Left lung (tissue), 10 donors: ENCODE data around the gene OTUD4. TPM values are rescaled to one million over a fixed set of nuclear protein-coding genes. Genes with fewer than 3 reads are reported as not detected.
A peak's percentile ranks its signal among the peaks of the same experiment; 100 is the strongest.

ENCODE experiments used
- ATAC-seq: fragments of 200-7000 bp; cut with Tn5 transposase; one replicate; pipeline ENCODE4 v1.9.1; 2020; ENCODE audit warnings: moderate library complexity
- DNase-seq, 4 donors: peaks; one replicate each; pipeline ENCODE4 v3.0.0-alpha.2; 2013 to 2020
- H3K27ac ChIP-seq, 2 donors: fragments of 200-600 bp; sonication (generic) in 1 of 2; one replicate each; pipeline versions ENCODE4 v1.5.0 to v1.8.0; 2020 to 2021
- H3K27me3 ChIP-seq, 2 donors: fragments of 200-600 bp; sonication (generic) in 1 of 2; one replicate each; pipeline versions ENCODE4 v1.5.0 to v1.8.0; 2020 to 2021
- H3K36me3 ChIP-seq, 2 donors: fragments of 200-600 bp; sonication (generic) in 1 of 2; one replicate each; pipeline versions ENCODE4 v1.5.0 to v1.8.0; 2020 to 2021
- H3K4me1 ChIP-seq, 2 donors: fragments of 200-600 bp; one replicate each; pipeline ENCODE4 v1.8.0; 2021
- H3K4me3 ChIP-seq, 2 donors: fragments of 200-600 bp; sonication (generic) in 1 of 2; one replicate each; pipeline versions ENCODE4 v1.5.0 to v1.8.0; 2020 to 2021; ENCODE audit warnings: mild to moderate bottlenecking in 1 of 2
- H3K9me3 ChIP-seq, 2 donors: fragments of 200-600 bp; sonication (generic) in 1 of 2; one replicate each; pipeline versions ENCODE4 v1.5.0 to v1.8.0; 2020 to 2021
- intact Hi-C, 2 donors: fragments of 100-400 bp; cut with DNase I; formaldehyde crosslinking; loops; one replicate each; pipeline versions ENCODE4 v1.11.2 to v1.14.2; 2022
- polyA plus RNA-seq, 6 donors: library from polyadenylated mRNA; unstranded; fragments of 120-200 nt; gene quantifications; one replicate each; pipeline ENCODE4 v1.2.1, GENCODE V29; 2013; ENCODE audit not compliant: insufficient read length in 6 of 6
- total RNA-seq, 2 donors: library from RNA; stranded (reverse); fragmentation: NEBNext Ultra II Directional; extraction: Animal tissue kit (Norgen Biotek cat#: 25700); gene quantifications; one replicate each; pipeline ENCODE4 v1.2.1, GENCODE V29; 2021
- TF ChIP-seq, protein P1 (sequence below), 2 donors: fragments of 200-600 bp; sonication (generic) in 1 of 2; IDR thresholded peaks; one replicate each; pipeline versions ENCODE4 v1.5.0 to v1.8.0; 2021; ENCODE audit warnings: antibody characterized with exemption in 2 of 2
- donor health status: DM: no; HTN: yes; CAD: no.
- donor health status: DM: no; HTN: no; CAD: no.

OTUD4 gene
- total and polyA plus RNA-seq, 8 donors = 33.4 to 43.6 (median 41.7) TPM

DNA sequence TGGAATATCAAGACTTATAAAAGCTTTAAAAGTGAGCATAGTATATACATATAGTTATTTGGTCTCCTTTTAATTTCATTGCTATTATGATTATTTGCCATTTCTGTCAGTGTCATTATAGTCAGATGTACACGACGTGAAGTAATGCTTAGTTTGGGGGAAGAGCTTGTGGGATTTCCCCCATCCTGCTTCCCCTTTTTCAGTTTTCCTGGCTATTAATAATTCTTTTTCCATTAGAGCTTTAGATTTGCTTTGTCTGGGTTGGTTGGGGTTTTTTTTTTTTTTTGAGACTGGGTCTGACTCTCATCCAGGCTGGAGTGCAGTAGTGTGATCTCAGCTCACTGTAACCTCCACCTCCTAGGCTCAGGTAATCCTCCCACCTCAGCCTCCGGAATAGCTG lies 76.9 kb downstream of the OTUD4 start:
- intact Hi-C loops = no loop called here
- DNase-seq (no peak), ATAC-seq (no peak)
- no peak overlapping the region for H3K4me3 ChIP-seq
- peaks cover 13 to 42% of the 10 kb centered on the region in 2 donors for H3K4me1 ChIP-seq
- peaks cover 0 to 43% of the 10 kb centered on the region in 2 donors for H3K36me3 ChIP-seq
- TF ChIP-seq, protein P1, sequence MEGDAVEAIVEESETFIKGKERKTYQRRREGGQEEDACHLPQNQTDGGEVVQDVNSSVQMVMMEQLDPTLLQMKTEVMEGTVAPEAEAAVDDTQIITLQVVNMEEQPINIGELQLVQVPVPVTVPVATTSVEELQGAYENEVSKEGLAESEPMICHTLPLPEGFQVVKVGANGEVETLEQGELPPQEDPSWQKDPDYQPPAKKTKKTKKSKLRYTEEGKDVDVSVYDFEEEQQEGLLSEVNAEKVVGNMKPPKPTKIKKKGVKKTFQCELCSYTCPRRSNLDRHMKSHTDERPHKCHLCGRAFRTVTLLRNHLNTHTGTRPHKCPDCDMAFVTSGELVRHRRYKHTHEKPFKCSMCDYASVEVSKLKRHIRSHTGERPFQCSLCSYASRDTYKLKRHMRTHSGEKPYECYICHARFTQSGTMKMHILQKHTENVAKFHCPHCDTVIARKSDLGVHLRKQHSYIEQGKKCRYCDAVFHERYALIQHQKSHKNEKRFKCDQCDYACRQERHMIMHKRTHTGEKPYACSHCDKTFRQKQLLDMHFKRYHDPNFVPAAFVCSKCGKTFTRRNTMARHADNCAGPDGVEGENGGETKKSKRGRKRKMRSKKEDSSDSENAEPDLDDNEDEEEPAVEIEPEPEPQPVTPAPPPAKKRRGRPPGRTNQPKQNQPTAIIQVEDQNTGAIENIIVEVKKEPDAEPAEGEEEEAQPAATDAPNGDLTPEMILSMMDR (IDR thresholded peaks at IDR 0.05) = no peak
- no peak overlapping the region for H3K27ac ChIP-seq
- no peaks in the 10 kb centered on the region for H3K27me3 ChIP-seq
- H3K9me3 ChIP-seq = no peaks in the 10 kb centered on the region

DNA sequence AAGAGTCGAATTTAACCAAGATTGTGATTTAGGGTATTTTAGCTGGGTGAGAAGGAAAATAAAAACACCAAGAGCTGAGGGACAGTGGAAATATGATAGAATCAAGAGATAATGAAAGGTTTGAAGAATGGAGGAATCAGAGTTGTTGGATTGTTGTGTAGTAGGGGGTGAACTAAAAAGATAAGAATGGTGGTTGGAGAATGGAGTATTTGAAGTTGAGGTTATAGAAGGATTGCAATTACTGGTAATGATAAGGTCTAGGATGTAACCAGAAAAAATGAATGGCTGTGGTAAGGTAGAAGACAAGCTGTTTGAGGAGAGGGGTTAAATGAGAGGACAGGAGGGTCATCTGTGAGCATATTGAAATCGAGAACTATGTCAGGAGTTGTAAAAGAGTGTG lies 77.8 kb downstream of the OTUD4 start:
- H3K4me3 ChIP-seq = no peak overlapping the region
- TF ChIP-seq, protein P1 (IDR thresholded peaks at IDR 0.05) = no peak
- no peaks in the 10 kb centered on the region for H3K27me3 ChIP-seq
- no peak for ATAC-seq
- no peak overlapping the region for H3K27ac ChIP-seq
- no peaks in the 10 kb centered on the region for H3K9me3 ChIP-seq
- peaks cover 13 to 42% of the 10 kb centered on the region in 2 donors for H3K4me1 ChIP-seq
- intact Hi-C loops = no loop called here
- DNase-seq = no peak
- peaks cover 0 to 34% of the 10 kb centered on the region in 2 donors for H3K36me3 ChIP-seq

DNA sequence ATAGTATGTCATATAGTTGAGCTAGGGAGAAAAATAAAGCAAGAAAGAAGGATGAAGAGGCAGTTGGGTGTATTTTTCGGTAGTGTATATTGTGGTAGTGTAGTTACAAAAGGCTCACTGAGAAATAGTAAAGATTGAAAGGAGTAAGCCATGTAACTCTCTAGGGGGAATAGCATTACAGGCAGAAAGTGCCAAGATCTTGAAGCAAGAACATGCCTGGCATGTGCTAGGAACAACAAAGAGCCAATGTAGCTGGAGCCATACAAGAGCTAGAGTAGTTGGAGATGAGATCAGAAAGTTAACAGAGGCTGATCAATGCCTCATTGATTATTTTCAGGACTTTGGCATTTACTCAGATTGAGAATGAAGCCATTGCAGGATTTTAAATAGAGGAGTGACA lies 79.3 kb downstream of the OTUD4 start:
- no peak for DNase-seq
- peaks cover 0 to 19% of the 10 kb centered on the region in 2 donors for H3K36me3 ChIP-seq
- TF ChIP-seq, protein P1 (IDR thresholded peaks at IDR 0.05) = no peak
- no peaks in the 10 kb centered on the region for H3K27me3 ChIP-seq
- intact Hi-C loops = no loop called here
- no peak overlapping the region for H3K27ac ChIP-seq
- H3K4me1 ChIP-seq = peaks cover 18 to 52% of the 10 kb centered on the region in 2 donors
- H3K9me3 ChIP-seq = no peaks in the 10 kb centered on the region
- no peak overlapping the region for H3K4me3 ChIP-seq
- ATAC-seq = no peak

DNA sequence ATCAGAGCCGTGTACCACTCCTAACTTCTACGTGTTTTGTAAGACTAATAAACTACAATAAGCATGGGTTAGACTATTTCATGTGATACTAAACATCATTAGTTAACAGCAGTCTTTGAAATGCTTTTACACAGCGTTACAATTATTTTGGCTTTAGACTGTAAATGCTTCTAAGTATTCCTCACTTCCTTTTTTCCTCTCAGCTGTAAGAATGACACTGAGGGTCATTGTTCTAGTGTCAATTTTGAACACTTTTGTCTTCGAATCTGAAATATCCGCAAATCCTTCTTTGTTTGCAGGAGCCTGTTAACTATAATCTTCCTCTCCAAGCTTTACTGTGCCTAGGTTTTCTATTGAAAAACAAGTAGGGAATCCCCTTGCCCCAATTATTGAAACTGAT lies 80.7 kb downstream of the OTUD4 start:
- Histone ChIP-seq H3K27me3 (no peaks in the 10 kb centered on the region), H3K36me3 (peaks cover 0 to 16% of the 10 kb centered on the region in 2 donors), H3K27ac (no peak overlapping the region), H3K9me3 (no peaks in the 10 kb centered on the region), H3K4me3 (peak overlapping the region in 1 of 2 donors; percentile 88), H3K4me1 (peaks cover 18 to 52% of the 10 kb centered on the region in 2 donors)
- ATAC-seq (no peak), DNase-seq (no peak)
- intact Hi-C loops = no loop called here
- TF ChIP-seq, protein P1 (IDR thresholded peaks at IDR 0.05) = no peak

DNA sequence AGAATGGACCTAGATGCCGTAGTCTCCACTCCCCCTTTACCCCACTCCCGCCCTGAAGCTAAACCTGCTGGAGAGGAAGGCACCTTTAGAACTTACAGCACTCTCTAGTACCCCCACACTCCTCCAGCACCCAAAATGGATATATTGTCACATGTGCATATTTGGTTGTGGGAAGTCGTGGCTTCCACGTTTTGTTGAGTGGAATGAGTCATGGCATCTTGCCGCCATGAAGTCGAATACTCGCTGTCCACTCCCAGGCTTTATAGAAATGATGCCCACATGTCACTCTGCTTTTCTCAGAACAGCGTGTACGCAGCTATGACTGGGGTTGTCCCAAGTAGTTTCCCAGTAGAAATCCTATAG lies 81.7 kb downstream of the OTUD4 start:
- H3K27ac ChIP-seq = peak overlapping the region; percentile 92 to 95
- no peaks in the 10 kb centered on the region for H3K27me3 ChIP-seq
- intact Hi-C loops = no loop called here
- DNase-seq (peak in 1 of 4 donors; percentile 53), ATAC-seq (peak; percentile 65)
- H3K4me1 ChIP-seq = peaks cover 18 to 50% of the 10 kb centered on the region in 2 donors
- peaks cover 0 to 22% of the 10 kb centered on the region in 2 donors for H3K36me3 ChIP-seq
- TF ChIP-seq, protein P1 (IDR thresholded peaks at IDR 0.05) = no peak
- H3K4me3 ChIP-seq = peak overlapping the region; percentile 83 to 88
- peaks cover 0 to 6% of the 10 kb centered on the region in 2 donors for H3K9me3 ChIP-seq
